Testis (tissue), 3 donors: ENCODE results near the gene PCNX1. TPM values are rescaled to one million over a fixed set of nuclear protein-coding genes. Genes with fewer than 3 reads are reported as not detected.

Source experiments
- DNase-seq: peaks from one replicate; pipeline ENCODE4 v3.0.0-alpha.2; 2019
- H3K27ac ChIP-seq, 2 donors: fragments of 200-600 bp; sonication (generic); one replicate each; pipeline ENCODE4 v1.5.1; 2019
- H3K27me3 ChIP-seq: fragments of 200-600 bp; sonication (generic); one replicate; pipeline ENCODE4 v1.5.1; 2019
- H3K36me3 ChIP-seq: fragments of 200-600 bp; sonication (generic); one replicate; pipeline ENCODE4 v1.5.1; 2017; ENCODE audit warnings: low read depth; ENCODE audit errors: missing control alignments
- H3K4me1 ChIP-seq: fragments of 200-600 bp; sonication (generic); one replicate; pipeline ENCODE4 v1.5.1; 2019
- H3K4me3 ChIP-seq, 2 donors: fragments of 200-600 bp; sonication (generic); one replicate each; pipeline ENCODE4 v1.5.1; 2017 to 2019
- H3K9me3 ChIP-seq: fragments of 200-600 bp; sonication (generic); one replicate; pipeline ENCODE4 v1.5.1; 2017
- POLR2A ChIP-seq: fragments of 450-650 bp; IDR thresholded peaks from one replicate; pipeline ENCODE4 v1.6.1; 2017; ENCODE audit warnings: antibody characterized with exemption, mild to moderate bottlenecking, moderate library complexity
- WGBS, 2 donors: methylation state at CpG; one replicate each; pipeline ENCODE4 v1.1.5; 2018; 5-methylcytosine and 5-hydroxymethylcytosine counted together
- intact Hi-C: fragments of 100-400 bp; cut with DNase I; formaldehyde crosslinking; loops from one replicate; pipeline ENCODE4 v1.15.1; 2023; ENCODE audit warnings: low total_unique reads
- polyA plus RNA-seq: library from polyadenylated mRNA; stranded (reverse); fragments of 350-450 nt; fragmentation: Illumina TruSeq; extraction: RNeasy Lipid Tissue Mini Kit (QIAGEN cat#74804); gene quantifications from one replicate; pipeline ENCODE4 v1.2.3, GENCODE V29; 2014; ENCODE audit warnings: low read depth, low replicate concordance; ENCODE audit not compliant: insufficient read depth
- total RNA-seq, 2 donors: library from RNA; depleted of rRNA; stranded (reverse); fragments of >200 nt; gene quantifications; one replicate each; pipeline ENCODE4 v1.2.3, GENCODE V29; 2016
- TF ChIP-seq, protein P1 (sequence below), 3 experiments: fragments of 450-650 bp in 2 of 3; fragments of 200-600 bp in 1 of 3; sonication (generic) in 1 of 3; IDR thresholded peaks; one replicate each; pipeline ENCODE4 v1.5.1; 2016 to 2019; ENCODE audit warnings: antibody characterized with exemption in 3 of 3, mild to moderate bottlenecking in 2 of 3, moderate library complexity in 1 of 3

The PCNX1 gene
- total and polyA plus RNA-seq, 3 donors from 2014 or later = 70.9 to 123 (median 105) TPM

DNA sequence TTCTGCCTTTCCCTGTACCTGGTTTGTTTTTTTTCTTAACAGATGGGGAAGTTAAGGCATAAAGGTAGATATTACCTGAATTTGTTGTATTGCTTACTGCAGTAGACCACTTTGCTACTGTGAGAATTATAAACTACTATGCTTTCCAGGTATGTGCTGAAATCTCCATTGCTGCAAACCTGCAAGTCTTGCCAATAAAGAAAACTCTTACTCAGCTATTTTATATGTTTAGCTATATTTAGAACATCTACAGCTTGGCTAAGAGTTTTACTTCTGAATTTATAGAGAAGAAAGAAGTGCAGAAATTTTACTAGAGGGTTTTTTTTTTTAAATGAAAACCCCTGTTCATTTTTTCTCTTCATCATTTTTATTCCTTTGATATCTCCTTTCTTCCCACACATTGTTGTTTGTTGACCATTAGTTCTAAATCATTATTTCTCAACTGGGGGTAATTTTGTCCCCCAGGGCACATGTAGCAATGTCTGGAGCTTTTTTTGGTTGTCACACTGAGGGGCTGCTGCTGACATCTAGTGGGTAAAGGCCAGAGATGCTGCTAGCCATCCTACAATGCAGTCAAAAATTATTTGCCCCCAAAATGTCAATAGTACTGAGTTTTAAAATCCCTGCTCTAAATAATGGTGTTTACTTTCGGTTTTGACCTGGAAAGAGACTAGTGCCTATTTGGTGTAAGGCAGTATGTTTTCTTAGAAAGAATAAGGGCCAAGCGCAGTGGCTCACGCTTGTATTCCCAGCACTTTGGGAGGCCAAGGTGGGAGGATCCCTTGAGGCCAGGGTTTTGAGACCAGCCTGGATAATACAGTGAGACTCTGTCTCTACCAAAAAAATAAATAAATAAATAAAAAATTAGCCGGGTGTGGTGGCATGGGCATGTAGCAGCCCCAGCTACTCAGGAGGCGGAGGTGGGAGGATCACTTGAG lies 48.6 kb downstream of the PCNX1 start:
- H3K27ac ChIP-seq = no peak overlapping the region
- intact Hi-C loops = no loop called here
- H3K4me3 ChIP-seq = no peak overlapping the region
- no peak for DNase-seq
- no peaks in the 10 kb centered on the region for H3K27me3 ChIP-seq
- TF ChIP-seq, protein P1, sequence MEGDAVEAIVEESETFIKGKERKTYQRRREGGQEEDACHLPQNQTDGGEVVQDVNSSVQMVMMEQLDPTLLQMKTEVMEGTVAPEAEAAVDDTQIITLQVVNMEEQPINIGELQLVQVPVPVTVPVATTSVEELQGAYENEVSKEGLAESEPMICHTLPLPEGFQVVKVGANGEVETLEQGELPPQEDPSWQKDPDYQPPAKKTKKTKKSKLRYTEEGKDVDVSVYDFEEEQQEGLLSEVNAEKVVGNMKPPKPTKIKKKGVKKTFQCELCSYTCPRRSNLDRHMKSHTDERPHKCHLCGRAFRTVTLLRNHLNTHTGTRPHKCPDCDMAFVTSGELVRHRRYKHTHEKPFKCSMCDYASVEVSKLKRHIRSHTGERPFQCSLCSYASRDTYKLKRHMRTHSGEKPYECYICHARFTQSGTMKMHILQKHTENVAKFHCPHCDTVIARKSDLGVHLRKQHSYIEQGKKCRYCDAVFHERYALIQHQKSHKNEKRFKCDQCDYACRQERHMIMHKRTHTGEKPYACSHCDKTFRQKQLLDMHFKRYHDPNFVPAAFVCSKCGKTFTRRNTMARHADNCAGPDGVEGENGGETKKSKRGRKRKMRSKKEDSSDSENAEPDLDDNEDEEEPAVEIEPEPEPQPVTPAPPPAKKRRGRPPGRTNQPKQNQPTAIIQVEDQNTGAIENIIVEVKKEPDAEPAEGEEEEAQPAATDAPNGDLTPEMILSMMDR (IDR thresholded peaks at IDR 0.05) = peak in 1 of 3 experiments; percentile 33
- no peak for TF ChIP-seq POLR2A
- H3K36me3 ChIP-seq = no peaks in the 10 kb centered on the region
- WGBS, 2 donors = 73 to 82% methylated on average over 5 of the region's 5 CpGs
- H3K9me3 ChIP-seq = no peaks in the 10 kb centered on the region
- H3K4me1 ChIP-seq = peaks cover 3% of the 10 kb centered on the region

DNA sequence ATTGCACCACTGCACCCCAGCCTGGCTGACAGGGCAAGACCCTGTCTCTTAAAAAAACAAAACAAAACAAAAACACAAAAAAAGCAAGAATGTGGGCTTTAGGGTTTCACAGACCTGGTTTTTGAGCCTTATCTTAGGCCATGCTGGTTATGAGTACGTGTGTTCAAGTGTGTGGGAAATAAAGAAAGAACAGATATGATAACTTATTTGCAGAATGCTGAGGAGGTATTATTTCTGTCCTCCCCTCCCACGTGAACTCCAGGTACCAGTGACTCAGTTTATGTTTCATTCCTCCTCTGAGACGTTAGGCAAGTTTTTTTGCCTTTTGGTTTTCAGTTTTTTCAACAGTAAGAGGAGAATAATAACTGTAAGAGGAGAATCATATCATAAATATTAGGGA lies 49.3 kb downstream of the PCNX1 start:
- Histone ChIP-seq H3K4me3 (no peak overlapping the region), H3K27me3 (no peaks in the 10 kb centered on the region), H3K36me3 (no peaks in the 10 kb centered on the region), H3K9me3 (no peaks in the 10 kb centered on the region), H3K4me1 (peaks cover 3% of the 10 kb centered on the region), H3K27ac (no peak overlapping the region)
- TF ChIP-seq, protein P1 (IDR thresholded peaks at IDR 0.05) = no peak
- TF ChIP-seq POLR2A = no peak
- 64 to 69% methylated on average over 3 of the region's 3 CpGs for WGBS, 2 donors
- intact Hi-C loops = no loop called here
- no peak for DNase-seq

DNA sequence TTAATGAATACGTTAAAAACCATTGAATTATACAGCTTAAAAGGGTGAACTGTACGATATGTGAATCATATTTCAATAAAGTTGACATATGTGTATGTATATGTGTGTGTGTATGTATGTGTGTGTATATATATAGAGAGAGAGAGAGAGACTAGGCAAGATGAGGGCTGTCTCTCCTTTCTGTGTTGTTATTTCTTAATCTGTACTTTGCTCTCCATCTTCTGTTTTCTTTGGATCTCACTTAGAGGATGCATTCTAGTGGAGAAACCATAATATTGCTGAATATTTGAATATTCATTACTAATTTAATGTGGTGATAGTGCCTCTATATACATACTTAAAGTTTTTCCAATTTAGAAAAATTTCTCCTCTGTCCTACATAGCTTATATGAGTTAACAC lies 50.5 kb downstream of the PCNX1 start:
- Histone ChIP-seq H3K9me3 (no peaks in the 10 kb centered on the region), H3K36me3 (no peaks in the 10 kb centered on the region), H3K4me1 (peaks cover 3% of the 10 kb centered on the region), H3K27ac (no peak overlapping the region), H3K4me3 (no peak overlapping the region), H3K27me3 (no peaks in the 10 kb centered on the region)
- DNase-seq = no peak
- intact Hi-C loops = no loop called here
- 86 to 91% methylated on average over 2 of the region's 2 CpGs for WGBS, 2 donors
- TF ChIP-seq POLR2A = no peak
- TF ChIP-seq, protein P1 (IDR thresholded peaks at IDR 0.05) = no peak

DNA sequence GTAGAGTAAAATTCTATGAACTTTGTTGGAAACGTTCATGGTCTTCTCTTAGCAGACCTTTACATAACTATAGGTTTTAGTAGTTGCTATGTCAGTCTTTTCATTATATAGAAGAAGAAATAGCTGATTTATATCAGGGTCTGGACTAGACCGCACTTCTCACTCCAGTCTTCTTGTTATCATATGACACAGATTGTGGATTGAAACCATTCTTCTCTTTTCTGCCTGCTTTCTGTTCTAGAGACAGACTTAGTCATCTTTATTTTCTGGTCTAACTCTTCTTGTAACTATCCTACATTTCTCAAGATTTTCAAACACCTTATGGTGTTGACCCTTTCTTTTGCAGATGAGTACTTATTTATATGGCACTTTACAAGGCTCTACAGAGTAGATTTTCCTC lies 55.7 kb downstream of the PCNX1 start:
- intact Hi-C loops = no loop called here
- H3K27me3 ChIP-seq = no peaks in the 10 kb centered on the region
- TF ChIP-seq, protein P1 (IDR thresholded peaks at IDR 0.05) = no peak
- no peak for TF ChIP-seq POLR2A
- no peak overlapping the region for H3K4me3 ChIP-seq
- no peaks in the 10 kb centered on the region for H3K36me3 ChIP-seq
- no peak for DNase-seq
- no peak overlapping the region for H3K27ac ChIP-seq
- WGBS, 2 donors = 69 to 74% methylated on average over 2 of the region's 2 CpGs
- H3K9me3 ChIP-seq = no peaks in the 10 kb centered on the region
- H3K4me1 ChIP-seq = peaks cover 5% of the 10 kb centered on the region
